HG02678 (cell line): ENCODE measurements around the gene INSIG1.

Experiments used
- ATAC-seq: cut with Tn5 transposase; IDR thresholded peaks from one replicate; pipeline ENCODE4 v1.9.1; 2021; ENCODE audit warnings: mild to moderate bottlenecking, moderate library complexity; ENCODE audit not compliant: unreplicated experiment

INSIG1 gene

GRCh38 chr7:155346285-155346684, 48.6 kb downstream of the INSIG1 start:
- no peak for ATAC-seq

GRCh38 chr7:155348806-155349205, 51.1 kb downstream of the INSIG1 start:
- no peak for ATAC-seq

GRCh38 chr7:155349601-155350331, 52.1 kb downstream of the INSIG1 start:
- no peak for ATAC-seq

GRCh38 chr7:155351120-155351870, 53.6 kb downstream of the INSIG1 start:
- ATAC-seq, result no peak

GRCh38 chr7:155352076-155352752, 54.5 kb downstream of the INSIG1 start:
- no peak for ATAC-seq

- no peak for ATAC-seq
These were observed 55.1 kb downstream of the INSIG1 start for GRCh38 chr7:155352753-155353115.

- no peak for ATAC-seq
These were observed 55.7 kb downstream of the INSIG1 start for GRCh38 chr7:155353256-155353897.

GRCh38 chr7:155354371-155355048, 56.8 kb downstream of the INSIG1 start:
- ATAC-seq, result no peak

GRCh38 chr7:155355176-155355575, 57.5 kb downstream of the INSIG1 start:
- no peak for ATAC-seq

GRCh38 chr7:155355745-155356144, 58.1 kb downstream of the INSIG1 start:
- no peak for ATAC-seq

- ATAC-seq, result no peak
These were observed 58.8 kb downstream of the INSIG1 start for GRCh38 chr7:155356323-155357105.

- ATAC-seq, result no peak
These were observed 59.9 kb downstream of the INSIG1 start for GRCh38 chr7:155357573-155358041.

GRCh38 chr7:155358066-155358947, 60.6 kb downstream of the INSIG1 start:
- no peak for ATAC-seq

GRCh38 chr7:155358948-155359712, 61.5 kb downstream of the INSIG1 start:
- no peak for ATAC-seq
